NCI-H69 (cell line): Measurements from ENCODE around the gene TANGO6.
"Not testable (repeated sequence)": the region's sequence is repeated elsewhere in the genome, so short reads cannot be mapped to it uniquely, and the experiment has no call there.

Experiments used
- DNase-seq: peaks from one replicate; lab custom pipeline; 2025; lab: John Stamatoyannopoulos, UW

TANGO6 gene

DNA sequence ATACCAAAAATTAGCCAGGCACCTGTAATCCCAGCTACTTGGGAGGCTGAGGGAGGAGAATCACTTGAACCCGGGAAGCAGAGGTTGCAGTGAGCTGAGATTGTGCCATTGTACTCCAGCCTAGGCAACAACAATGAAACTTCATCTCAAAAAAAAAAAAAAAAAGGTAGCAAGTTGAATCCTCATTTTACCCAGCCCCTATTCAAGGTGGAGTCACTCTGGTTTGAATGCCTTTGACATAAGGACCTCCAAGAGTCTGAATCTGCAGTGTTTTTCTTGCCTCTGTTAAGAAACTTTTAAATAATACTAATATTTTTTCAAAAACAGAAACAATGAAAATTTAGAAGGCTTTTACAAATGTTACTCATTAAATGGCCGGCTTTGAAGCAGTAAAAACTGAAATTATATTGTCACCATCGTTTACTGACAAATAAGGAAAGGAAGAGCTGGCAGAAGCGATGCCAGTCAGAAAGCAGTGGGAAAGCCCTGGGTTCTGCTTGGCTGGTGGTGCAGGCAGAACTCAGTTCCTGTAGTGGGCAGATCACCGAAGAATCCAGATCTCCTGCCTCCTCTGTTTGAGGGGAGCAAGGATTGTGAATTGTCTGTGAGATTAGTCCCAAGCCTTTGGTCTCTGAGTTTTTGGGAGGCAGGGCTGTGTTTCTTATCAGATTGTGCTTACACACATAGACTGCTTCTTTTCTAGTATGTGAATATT, 162.5 kb downstream of the TANGO6 start:
- DNase-seq, result no peak

- no peak for DNase-seq
These were observed 169.6 kb downstream of the TANGO6 start for GRCh38 chr16:69012906-69013305.

- DNase-seq, result no peak
These were observed 170.7 kb downstream of the TANGO6 start for GRCh38 chr16:69013991-69014390.

DNA sequence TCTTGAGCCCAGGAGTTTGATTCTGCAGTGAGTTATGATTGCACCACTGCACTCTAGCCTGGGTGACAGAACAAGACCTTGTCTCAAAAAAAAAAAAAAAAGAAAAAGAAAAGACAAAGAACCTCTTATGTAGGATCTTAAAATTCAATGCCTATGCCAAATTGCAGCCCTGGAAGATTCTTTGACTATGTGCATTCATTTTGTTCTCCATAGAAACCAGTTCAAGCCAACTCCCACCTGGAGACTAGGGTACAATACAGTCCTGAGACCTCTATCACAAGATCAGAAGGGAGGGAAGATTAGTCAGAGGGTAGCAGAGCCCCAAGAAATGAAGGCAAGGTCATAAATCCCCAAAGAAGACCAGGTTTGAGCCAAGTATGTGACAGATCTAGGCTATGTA, 171.5 kb downstream of the TANGO6 start:
- DNase-seq, result no peak

DNA sequence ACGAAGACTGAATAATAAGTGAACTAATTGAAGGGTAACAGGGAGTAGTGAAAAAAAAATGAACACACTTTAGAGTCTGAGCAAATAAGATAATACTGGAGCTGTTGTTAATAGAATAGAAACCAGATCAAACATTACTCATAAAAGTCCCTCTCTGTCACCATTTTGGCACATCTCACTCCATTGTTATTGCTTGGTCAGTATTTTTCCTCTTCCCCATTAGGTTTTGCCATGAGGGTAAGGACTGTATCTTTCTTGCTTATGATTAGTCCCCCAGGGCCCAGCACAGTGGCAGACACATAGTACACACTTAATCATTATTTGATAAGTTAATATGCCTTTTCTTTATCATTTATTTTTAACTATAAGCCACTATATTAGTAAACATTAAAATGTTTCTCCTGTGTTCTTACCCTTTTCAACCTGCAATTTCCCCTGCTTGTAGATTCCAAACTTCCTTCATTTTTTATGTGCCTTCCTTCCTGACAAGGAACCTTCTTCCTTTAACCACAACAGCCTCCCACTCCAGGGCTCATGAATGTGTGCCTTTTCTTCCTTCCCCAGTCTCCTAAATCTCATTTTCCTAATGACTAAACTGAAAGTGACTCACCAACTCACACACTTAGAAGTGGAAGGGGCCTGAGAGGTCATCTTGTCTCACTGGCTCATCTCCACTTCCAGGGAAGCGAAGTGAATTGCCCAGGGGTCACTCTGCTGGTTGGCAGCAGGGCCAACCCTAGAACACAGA, 173.9 kb downstream of the TANGO6 start:
- peak; percentile 17 for DNase-seq

DNA sequence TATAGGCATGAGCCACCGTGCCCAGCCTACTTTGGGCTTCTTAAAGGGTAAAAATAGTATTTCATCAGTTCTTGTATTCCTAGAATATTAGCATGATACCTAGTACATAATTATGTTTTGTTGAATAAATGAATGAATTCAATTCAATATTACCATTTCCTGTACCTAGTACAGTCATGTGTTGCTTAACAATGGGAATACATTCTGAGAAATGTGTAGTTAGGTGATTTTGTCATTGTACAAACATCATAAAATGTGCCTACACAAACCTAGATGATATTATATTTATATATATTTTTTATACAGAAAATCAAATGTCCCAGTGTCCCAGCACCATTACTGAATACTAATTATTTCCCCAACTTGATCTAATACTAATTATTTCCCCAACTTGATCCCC, 176.5 kb downstream of the TANGO6 start:
- no peak for DNase-seq

GRCh38 chr16:69029121-69029520, 185.8 kb downstream of the TANGO6 start:
- DNase-seq, result no peak

GRCh38 chr16:69031877-69032301, 188.6 kb downstream of the TANGO6 start:
- DNase-seq, result peak; percentile 7

GRCh38 chr16:69033151-69033949, 190.0 kb downstream of the TANGO6 start:
- DNase-seq, result no peak

- no peak for DNase-seq
These were observed 192.0 kb downstream of the TANGO6 start for GRCh38 chr16:69035375-69035774.

DNA sequence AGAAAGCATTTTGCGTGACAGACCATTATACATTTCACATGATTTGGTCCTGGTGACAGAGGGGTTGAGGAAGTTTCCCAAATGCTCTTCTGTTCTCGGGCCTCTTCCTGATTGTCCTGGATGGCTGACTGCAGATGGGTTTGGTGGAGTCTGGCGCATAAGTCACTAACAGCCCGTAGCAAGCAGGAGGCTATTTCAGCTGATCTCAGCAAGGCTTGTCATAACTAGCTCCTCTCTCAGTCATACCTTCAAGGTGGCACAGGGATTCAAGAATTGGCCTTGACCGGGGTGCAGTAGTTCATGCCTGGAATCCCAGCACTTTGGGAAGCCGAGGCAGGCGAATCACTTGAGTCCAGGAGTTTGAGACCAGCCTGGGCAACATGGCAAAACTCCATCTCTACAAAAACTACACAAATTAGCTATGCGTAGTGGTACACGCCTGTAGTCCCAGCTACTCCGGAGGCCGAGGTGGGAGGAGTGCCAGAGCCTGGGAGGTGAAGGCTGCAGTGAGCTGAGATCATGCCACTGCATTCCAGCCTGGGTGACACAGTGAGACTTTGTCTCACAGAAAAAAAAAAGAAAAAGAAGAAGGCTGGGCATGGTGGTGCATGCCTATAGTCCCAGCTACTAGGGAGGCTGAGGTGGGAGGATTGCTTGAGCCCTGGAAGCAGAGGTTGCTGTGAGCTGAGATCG, 193.2 kb downstream of the TANGO6 start:
- no peak for DNase-seq

DNA sequence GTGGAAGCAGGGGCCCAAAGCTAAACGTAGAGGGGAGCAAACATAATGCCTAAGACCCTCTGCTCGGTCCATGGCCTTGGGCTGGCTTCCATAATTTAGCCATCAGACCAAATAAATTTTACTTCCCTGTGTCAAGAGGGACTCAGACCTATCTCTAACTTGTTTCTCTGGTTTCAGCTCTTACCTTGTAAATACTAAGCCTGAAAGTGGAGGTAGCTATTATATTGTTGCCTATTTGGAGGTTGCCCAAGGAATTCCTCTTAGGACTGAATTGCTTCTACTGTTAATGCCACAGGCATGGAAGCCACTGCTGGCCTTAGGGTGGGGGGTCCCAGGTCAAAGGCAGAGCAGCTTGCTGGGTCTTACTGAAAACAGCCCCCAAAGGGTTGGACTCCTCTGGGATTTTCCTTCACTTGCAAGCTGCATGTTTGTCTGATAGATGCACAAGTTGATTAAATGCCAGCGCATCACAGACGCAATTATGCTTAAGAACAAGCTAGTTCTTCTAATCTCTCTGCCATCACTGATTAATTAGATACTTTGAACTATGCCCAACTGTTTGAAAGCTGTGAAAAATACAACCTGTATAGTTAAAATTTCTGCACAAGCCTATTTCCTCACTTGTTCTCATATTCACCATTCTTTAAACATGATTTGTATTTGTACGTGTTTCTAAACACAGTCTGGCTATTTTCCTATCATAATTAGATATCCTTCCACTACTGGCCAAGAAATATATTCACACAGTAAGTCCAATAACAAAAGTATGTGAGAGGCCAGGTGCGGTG, 194.2 kb downstream of the TANGO6 start:
- no peak for DNase-seq

GRCh38 chr16:69039333-69039941, 196.1 kb downstream of the TANGO6 start:
- DNase-seq, result no peak

DNA sequence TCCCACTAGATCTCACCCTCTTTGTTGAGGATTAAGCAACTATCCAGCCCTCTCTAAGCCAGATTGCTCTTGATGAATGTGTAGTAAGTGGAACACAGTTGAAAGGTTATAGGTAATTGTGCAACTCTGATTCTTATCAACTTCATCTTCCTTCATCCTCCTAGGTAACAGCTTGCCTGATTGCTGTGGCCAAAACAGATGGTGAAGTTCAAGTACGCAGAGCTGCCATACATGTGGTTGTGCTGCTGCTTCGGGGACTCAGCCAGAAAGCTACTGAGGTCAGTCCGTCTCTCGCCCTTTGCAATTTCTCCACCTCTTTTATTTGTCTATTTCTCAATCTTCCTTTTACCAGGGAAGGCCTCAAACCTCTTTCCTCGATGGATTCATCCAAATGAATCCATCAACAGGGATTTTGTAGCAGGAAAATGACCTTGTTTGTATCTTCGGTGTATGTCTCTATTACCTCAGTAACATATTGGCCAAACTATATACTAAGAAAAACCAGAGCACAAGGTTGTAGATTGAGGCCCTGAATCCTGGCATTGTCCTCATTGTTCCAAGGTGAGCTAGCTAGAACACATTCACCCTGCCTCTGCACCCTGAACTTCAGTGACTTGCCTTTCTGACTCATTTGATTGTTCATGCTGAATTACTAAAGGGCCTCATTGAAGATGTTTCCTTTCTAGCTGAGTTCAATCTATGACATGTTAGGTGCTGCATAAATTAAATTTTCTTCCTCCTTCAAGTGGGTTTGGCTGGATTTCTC, 197.0 kb downstream of the TANGO6 start:
- no peak for DNase-seq

- no peak for DNase-seq
These were observed 205.2 kb downstream of the TANGO6 start for GRCh38 chr16:69048328-69049120.

DNA sequence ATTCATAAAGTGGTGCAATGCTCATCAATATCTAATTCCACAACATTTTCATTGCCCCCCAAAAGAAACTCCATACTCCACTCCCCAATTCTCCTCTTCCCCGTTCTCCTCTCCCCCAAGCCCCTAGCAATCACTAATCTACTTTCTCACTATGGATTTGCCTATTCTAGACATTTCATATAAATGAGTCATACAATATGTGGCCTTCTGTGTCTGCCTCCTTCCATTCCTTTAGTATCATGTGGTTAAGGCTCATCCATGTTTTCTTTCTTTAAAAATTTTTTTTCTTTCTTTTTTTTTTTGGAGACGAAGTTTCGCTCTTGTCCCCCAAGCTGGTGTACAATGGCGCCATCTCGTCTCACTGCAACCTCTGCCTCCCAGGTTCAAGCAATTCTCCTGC, 205.8 kb downstream of the TANGO6 start:
- no peak for DNase-seq

DNA sequence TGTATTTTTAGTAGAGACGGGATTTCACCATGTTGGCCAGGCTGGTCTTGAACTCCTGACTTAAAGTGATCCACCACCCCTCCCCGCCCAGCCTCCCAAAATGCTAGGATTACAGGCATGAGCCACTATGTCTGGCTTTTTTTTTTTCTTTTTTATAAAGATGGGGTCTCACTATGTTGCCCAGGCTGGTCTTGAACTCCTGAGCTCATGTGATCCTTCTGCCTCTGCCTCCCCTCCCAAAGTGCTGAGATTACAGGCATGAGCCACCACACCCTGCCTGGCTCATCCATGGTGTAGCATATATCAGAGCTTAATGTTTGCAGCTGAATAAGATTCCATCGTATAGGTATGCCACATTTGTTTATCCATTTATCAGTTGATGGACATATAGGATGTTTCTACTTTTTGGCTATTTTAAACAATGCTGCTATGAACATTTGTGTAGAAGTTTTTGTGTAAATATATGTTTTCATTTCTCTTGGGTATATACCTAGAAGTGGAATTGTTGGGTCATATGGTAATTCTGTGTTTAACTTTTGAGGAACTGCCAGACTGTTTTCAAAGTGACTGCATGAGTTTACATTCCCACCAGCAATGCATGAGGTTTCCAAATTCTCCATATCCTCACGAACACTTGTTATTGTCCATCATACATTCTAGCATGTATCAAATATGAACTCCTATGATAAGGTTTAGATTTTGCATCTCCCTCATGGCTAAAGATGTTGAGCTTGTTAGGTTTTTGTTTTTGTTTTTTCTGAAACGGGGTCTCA, 206.5 kb downstream of the TANGO6 start:
- no peak for DNase-seq

GRCh38 chr16:69051517-69051830, 208.1 kb downstream of the TANGO6 start:
- DNase-seq, result not testable (repeated sequence)

DNA sequence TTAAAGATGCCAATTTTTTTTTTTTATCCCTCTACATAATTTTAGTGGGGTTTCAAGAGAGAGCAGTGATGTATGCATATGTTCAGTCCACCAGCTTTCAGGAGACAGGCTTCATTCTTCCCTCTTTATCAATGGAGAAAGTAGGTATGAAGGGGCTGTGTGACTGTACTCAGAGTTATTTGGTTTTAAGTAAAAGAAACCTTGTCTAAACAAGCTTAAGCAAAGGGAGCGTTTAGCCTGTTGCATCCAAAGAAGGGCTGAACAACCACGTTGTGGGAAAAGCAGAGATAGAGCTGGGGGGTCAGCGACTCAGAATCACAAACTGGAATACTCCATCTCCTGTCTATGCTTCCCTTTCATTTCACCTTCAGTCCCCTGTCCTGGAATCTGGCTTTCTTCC, 211.7 kb downstream of the TANGO6 start:
- no peak for DNase-seq
